CD4-positive, alpha-beta memory T cell (primary cell): ENCODE data around the gene PRKAG2. TPM values are rescaled to one million over a fixed set of nuclear protein-coding genes. Genes with fewer than 3 reads are reported as not detected.

Experiments used
- CTCF ChIA-PET: fragments of 350-600 bp; sonication (Branson Sonifier 250); formaldehyde crosslinking; loops from one replicate; lab custom pipeline; 2021; ENCODE audit warnings: inconsistent platforms; ENCODE audit not compliant: partially characterized antibody; lab: Charles Lee
- POLR2A ChIA-PET: fragments of 350-600 bp; sonication (Branson Sonifier 250); formaldehyde crosslinking; loops from one replicate; lab custom pipeline; 2021; ENCODE audit not compliant: partially characterized antibody; lab: Charles Lee
- DNase-seq, 5 donors: peaks; one replicate each; pipeline versions ENCODE4 v3.0.0 to v3.0.0-alpha.2; 2020 to 2022; ENCODE audit warnings: mixed read lengths in 1 of 5
- H3K27ac ChIP-seq: one replicate; pipeline ENCODE4 v1.7.0; 2013; ENCODE audit warnings: low read depth, low read length
- H3K27me3 ChIP-seq: 2 replicates; pipeline ENCODE4 v1.7.0; 2013; ENCODE audit warnings: mild to moderate bottlenecking, low read length, moderate library complexity; ENCODE audit not compliant: insufficient read depth
- H3K36me3 ChIP-seq: 2 replicates; pipeline ENCODE4 v1.7.0; 2013; ENCODE audit warnings: mild to moderate bottlenecking, low read length, moderate library complexity; ENCODE audit not compliant: insufficient read depth
- H3K4me1 ChIP-seq: 2 replicates; pipeline ENCODE4 v1.7.0; 2013; ENCODE audit warnings: mild to moderate bottlenecking, low read length, moderate library complexity; ENCODE audit not compliant: insufficient read depth
- H3K4me3 ChIP-seq, 2 donors: one replicate each; pipeline ENCODE4 v1.7.0; 2013; ENCODE audit warnings: low read length in 2 of 2, mild to moderate bottlenecking in 1 of 2
- H3K9me3 ChIP-seq, 2 donors: one replicate each; pipeline ENCODE4 v1.7.0; 2013; ENCODE audit warnings: low read length in 2 of 2, control low read depth in 1 of 2; ENCODE audit not compliant: control insufficient read depth in 1 of 2
- H3K27ac Mint-ChIP-seq, 7 donors: one replicate each; pipeline ENCODE4 v1.8.0; 2020 to 2021; ENCODE audit warnings: mixed read lengths in 7 of 7, mild to moderate bottlenecking in 6 of 7, inconsistent platforms in 3 of 7, moderate library complexity in 3 of 7
- H3K27me3 Mint-ChIP-seq, 2 donors: one replicate each; pipeline ENCODE4 v1.8.0; 2020 to 2021; ENCODE audit warnings: mixed read lengths in 2 of 2
- H3K36me3 Mint-ChIP-seq, 2 donors: one replicate each; pipeline ENCODE4 v1.8.0; 2020 to 2021; ENCODE audit warnings: mixed read lengths in 2 of 2, inconsistent platforms in 1 of 2, mild to moderate bottlenecking in 1 of 2
- H3K4me1 Mint-ChIP-seq, 4 donors: one replicate each; pipeline ENCODE4 v1.8.0; 2020 to 2021; ENCODE audit warnings: mixed read lengths in 4 of 4, mild to moderate bottlenecking in 1 of 4
- H3K4me3 Mint-ChIP-seq, 8 donors: one replicate each; pipeline ENCODE4 v1.8.0; 2020 to 2021; ENCODE audit warnings: mixed read lengths in 8 of 8, mild to moderate bottlenecking in 7 of 8, moderate library complexity in 6 of 8, inconsistent platforms in 3 of 8
- H3K9me3 Mint-ChIP-seq, 8 donors: one replicate each; pipeline ENCODE4 v1.8.0; 2020 to 2021; ENCODE audit warnings: mixed read lengths in 8 of 8, mild to moderate bottlenecking in 5 of 8, inconsistent platforms in 3 of 8, moderate library complexity in 1 of 8
- intact Hi-C: fragments of 100-400 bp; cut with micrococcal nuclease; formaldehyde crosslinking; loops from one replicate; pipeline ENCODE4 v1.15.1; 2023
- polyA plus RNA-seq, 2 donors: library from polyadenylated mRNA; unstranded; fragments of 300-500 nt; fragmentation: Illumina TruSeq; gene quantifications; one replicate each; pipeline ENCODE4 v1.2.3, GENCODE V29; 2021
- total RNA-seq, 2 experiments: library from RNA; stranded (reverse); gene quantifications; one replicate each; pipeline ENCODE4 v1.2.3, GENCODE V29; 2021

Gene PRKAG2
- total and polyA plus RNA-seq, 4 experiments from 2014 or later, result 27.4 to 61.0 (median 47.4) TPM

GRCh38 chr7:151764056-151764920 is 112.6 kb downstream of the PRKAG2 start:
- peaks cover 0 to 14% of the 10 kb centered on the region in 2 donors for H3K36me3 Mint-ChIP-seq
- H3K27ac ChIP-seq, result no peak overlapping the region
- no peaks in the 10 kb centered on the region for H3K36me3 ChIP-seq
- POLR2A ChIA-PET, result no interaction called here
- H3K9me3 ChIP-seq, result no peaks in the 10 kb centered on the region
- H3K27ac Mint-ChIP-seq, result no peak overlapping the region
- intact Hi-C loops, result no loop called here
- H3K27me3 ChIP-seq, result no peaks in the 10 kb centered on the region
- peaks cover 27 to 53% (median 38%) of the 10 kb centered on the region in 4 donors for H3K4me1 Mint-ChIP-seq
- H3K27me3 Mint-ChIP-seq, result no peaks in the 10 kb centered on the region
- H3K4me3 ChIP-seq, result no peak overlapping the region
- no peak for DNase-seq
- no peak overlapping the region for H3K4me3 Mint-ChIP-seq
- peaks cover 0 to 2% (median 0%) of the 10 kb centered on the region in 8 donors for H3K9me3 Mint-ChIP-seq
- H3K4me1 ChIP-seq, result peaks cover 22% of the 10 kb centered on the region
- CTCF ChIA-PET, result interaction anchor here (1.2 kb wide), 1 partner anchor 19 kb away, joined by 5 read pairs; no protein-coding TSS in a partner anchor

DNA sequence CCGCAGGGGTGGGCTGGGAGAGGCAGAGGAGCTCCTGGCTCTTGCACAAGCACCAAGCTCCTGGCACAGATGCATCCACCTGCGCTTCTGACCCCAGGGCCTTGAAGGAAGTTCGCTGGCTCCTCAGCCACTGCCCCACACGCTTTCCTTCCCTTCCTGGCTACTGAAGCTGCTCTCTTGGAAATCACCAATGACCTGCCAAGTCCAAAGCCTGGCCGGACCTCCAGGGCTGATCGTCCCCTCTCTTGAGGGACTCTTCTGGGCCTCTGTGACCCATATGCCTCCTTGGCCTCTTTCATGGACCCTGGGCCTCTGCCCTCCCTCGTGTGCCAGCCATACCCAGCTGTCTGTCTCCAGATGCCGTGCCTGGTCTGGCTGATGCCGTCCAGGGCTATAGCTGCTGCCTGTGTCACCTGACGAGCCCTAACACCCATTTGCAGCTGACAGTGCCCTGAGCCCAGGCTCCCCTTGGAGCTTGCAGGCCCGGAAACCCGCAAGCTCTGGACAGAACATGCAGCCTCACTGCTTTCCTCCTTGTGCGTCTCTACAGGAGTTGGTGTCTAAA is 113.4 kb downstream of the PRKAG2 start:
- Histone ChIP-seq H3K36me3 (no peaks in the 10 kb centered on the region), H3K4me3 (no peak overlapping the region), H3K27me3 (no peaks in the 10 kb centered on the region), H3K4me1 (peaks cover 14% of the 10 kb centered on the region), H3K27ac (no peak overlapping the region), H3K9me3 (no peaks in the 10 kb centered on the region)
- intact Hi-C loops, result no loop called here
- ChIA-PET POLR2A (no interaction called here), CTCF (interaction anchor here (1.2 kb wide), 1 partner anchor 20 kb away, joined by 5 read pairs; no protein-coding TSS in a partner anchor)
- peaks cover 0 to 2% (median 0%) of the 10 kb centered on the region in 8 donors for H3K9me3 Mint-ChIP-seq
- H3K27me3 Mint-ChIP-seq, result no peaks in the 10 kb centered on the region
- peaks cover 0 to 14% of the 10 kb centered on the region in 2 donors for H3K36me3 Mint-ChIP-seq
- H3K27ac Mint-ChIP-seq, result no peak overlapping the region
- no peak for DNase-seq
- H3K4me3 Mint-ChIP-seq, result no peak overlapping the region
- peaks cover 20 to 49% (median 32%) of the 10 kb centered on the region in 4 donors for H3K4me1 Mint-ChIP-seq

GRCh38 chr7:151762583-151763245 is 114.2 kb downstream of the PRKAG2 start:
- Histone ChIP-seq H3K27me3 (no peaks in the 10 kb centered on the region), H3K9me3 (no peaks in the 10 kb centered on the region), H3K36me3 (no peaks in the 10 kb centered on the region), H3K27ac (no peak overlapping the region), H3K4me3 (no peak overlapping the region), H3K4me1 (peaks cover 6% of the 10 kb centered on the region)
- DNase-seq, result no peak
- peaks cover 0 to 14% of the 10 kb centered on the region in 2 donors for H3K36me3 Mint-ChIP-seq
- peaks cover 0 to 2% (median 0%) of the 10 kb centered on the region in 8 donors for H3K9me3 Mint-ChIP-seq
- CTCF ChIA-PET, result interaction anchor here (1.1 kb wide), 1 partner anchor 20 kb away, joined by 6 read pairs; no protein-coding TSS in a partner anchor
- no peak overlapping the region for H3K4me3 Mint-ChIP-seq
- H3K27ac Mint-ChIP-seq, result no peak overlapping the region
- POLR2A ChIA-PET, result interaction anchor here (1.1 kb wide), 1 partner anchor 14 kb away, joined by 5 read pairs; no protein-coding TSS in a partner anchor
- intact Hi-C loops, result no loop called here
- H3K27me3 Mint-ChIP-seq, result no peaks in the 10 kb centered on the region
- H3K4me1 Mint-ChIP-seq, result peaks cover 13 to 41% (median 28%) of the 10 kb centered on the region in 4 donors

DNA sequence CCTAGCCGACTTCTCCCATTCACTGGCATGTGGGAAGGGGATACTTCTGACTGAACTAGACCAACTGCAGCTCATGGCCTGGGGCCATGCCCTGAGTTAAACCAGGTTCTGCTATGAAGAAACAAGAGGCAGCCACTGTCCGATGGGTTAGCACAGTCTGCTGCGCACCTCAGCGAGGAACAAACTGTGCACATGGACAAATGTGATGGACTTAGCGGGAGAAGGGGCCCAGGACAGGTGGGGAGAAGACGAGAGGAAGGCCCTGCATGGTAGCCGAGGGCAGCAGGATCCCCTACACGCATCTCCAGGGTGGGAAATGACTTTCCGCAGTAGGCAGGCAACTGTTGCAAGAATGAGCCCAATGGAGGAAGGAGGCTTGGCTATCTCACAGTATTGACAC is 115.0 kb downstream of the PRKAG2 start:
- Histone ChIP-seq H3K36me3 (no peaks in the 10 kb centered on the region), H3K4me3 (no peak overlapping the region), H3K9me3 (no peaks in the 10 kb centered on the region), H3K27me3 (no peaks in the 10 kb centered on the region), H3K27ac (no peak overlapping the region), H3K4me1 (no peaks in the 10 kb centered on the region)
- no peaks in the 10 kb centered on the region for H3K27me3 Mint-ChIP-seq
- CTCF ChIA-PET, result interaction anchor here (1.1 kb wide), 2 partner anchors 13 to 21 kb away, joined by 3 to 6 read pairs; no protein-coding TSS in a partner anchor
- no peak overlapping the region for H3K4me3 Mint-ChIP-seq
- POLR2A ChIA-PET, result interaction anchor here (1.1 kb wide), 1 partner anchor 15 kb away, joined by 5 read pairs; no protein-coding TSS in a partner anchor
- peak overlapping the region in 3 of 7 donors; percentile 29 to 57 (median 30) for H3K27ac Mint-ChIP-seq
- H3K9me3 Mint-ChIP-seq, result peaks cover 0 to 2% (median 0%) of the 10 kb centered on the region in 8 donors
- peaks cover 10 to 35% (median 27%) of the 10 kb centered on the region in 4 donors for H3K4me1 Mint-ChIP-seq
- intact Hi-C loops, result no loop called here
- H3K36me3 Mint-ChIP-seq, result peaks cover 0 to 14% of the 10 kb centered on the region in 2 donors
- DNase-seq, result no peak

- Mint-ChIP-seq H3K4me3 (no peak overlapping the region), H3K27ac (no peak overlapping the region), H3K27me3 (no peaks in the 10 kb centered on the region), H3K36me3 (peaks cover 0 to 13% of the 10 kb centered on the region in 2 donors), H3K4me1 (peaks cover 9 to 38% (median 29%) of the 10 kb centered on the region in 4 donors), H3K9me3 (peaks cover 0 to 2% (median 0%) of the 10 kb centered on the region in 8 donors)
- ChIA-PET POLR2A (interaction anchor here (2.2 kb wide), 1 partner anchor 129 kb away, joined by 6 read pairs; no protein-coding TSS in a partner anchor), CTCF (interaction anchor here (0.5 to 6.2 kb wide), 11 partner anchors 8 to 923 kb away, joined by 3 to 45 read pairs (median 3); no protein-coding TSS in a partner anchor)
- Histone ChIP-seq H3K27me3 (no peaks in the 10 kb centered on the region), H3K4me1 (peaks cover 7% of the 10 kb centered on the region), H3K36me3 (no peaks in the 10 kb centered on the region), H3K27ac (no peak overlapping the region), H3K4me3 (no peak overlapping the region), H3K9me3 (no peaks in the 10 kb centered on the region)
- intact Hi-C loops, result no loop called here
- no peak for DNase-seq
Measured at GRCh38 chr7:151761231-151761630, 115.7 kb downstream of the PRKAG2 start.

- H3K27me3 ChIP-seq, result no peaks in the 10 kb centered on the region
- DNase-seq, result peak; percentile 50 to 59 (median 58)
- Mint-ChIP-seq H3K9me3 (no peaks in the 10 kb centered on the region), H3K4me3 (no peak overlapping the region), H3K4me1 (peaks cover 9 to 37% (median 29%) of the 10 kb centered on the region in 4 donors), H3K27me3 (no peaks in the 10 kb centered on the region), H3K27ac (peak overlapping the region in 6 of 7 donors; percentile 41 to 79 (median 56)), H3K36me3 (peaks cover 0 to 2% of the 10 kb centered on the region in 2 donors)
- peaks cover 19% of the 10 kb centered on the region for H3K4me1 ChIP-seq
- no peak overlapping the region for H3K4me3 ChIP-seq
- intact Hi-C loops, result loop anchor here (1.0 to 5.0 kb wide), 5 partner anchors 133 to 442 kb away; partner anchors contain the start of gene RHEB
- no peaks in the 10 kb centered on the region for H3K9me3 ChIP-seq
- H3K36me3 ChIP-seq, result no peaks in the 10 kb centered on the region
- ChIA-PET CTCF (interaction anchor here (0.8 to 6.2 kb wide), 16 partner anchors 10 to 407 kb away, joined by 3 to 45 read pairs (median 5); no protein-coding TSS in a partner anchor), POLR2A (interaction anchor here (2.2 kb wide), 1 partner anchor 127 kb away, joined by 6 read pairs; no protein-coding TSS in a partner anchor)
- no peak overlapping the region for H3K27ac ChIP-seq
Measured at GRCh38 chr7:151759591-151760042, 117.3 kb downstream of the PRKAG2 start.
